Effector CD8-positive, alpha-beta T cell (primary cell): ENCODE results near the gene EPHA1.

Experiments
- DNase-seq: peaks from one replicate; lab custom pipeline; 2025; lab: John Stamatoyannopoulos, UW
- total RNA-seq, 4 experiments: gene quantifications; one replicate each; lab custom pipeline; 2026; lab: John Stamatoyannopoulos, UW

The EPHA1 gene
- 33.0 to 169 (median 64.8) reads per million in 4 experiments for total RNA-seq

- DNase-seq: peak; percentile 58
Measured at GRCh38 chr7:143408686-143409561, at the start of gene EPHA1. EPHA1 (minus strand) TSS chr7:143408856; CDS start chr7:143408805, 51 bp downstream.

GRCh38 chr7:143458263-143458662 is 49.6 kb upstream of the EPHA1 start:
- no peak for DNase-seq

GRCh38 chr7:143456992-143457793 is 48.5 kb upstream of the EPHA1 start:
- DNase-seq: no peak

GRCh38 chr7:143455942-143456341 is 47.3 kb upstream of the EPHA1 start:
- no peak for DNase-seq

GRCh38 chr7:143455491-143455890 is 46.8 kb upstream of the EPHA1 start:
- DNase-seq: no peak

- DNase-seq: no peak
Measured at GRCh38 chr7:143454091-143454680, 45.5 kb upstream of the EPHA1 start.

- no peak for DNase-seq
Measured at GRCh38 chr7:143452495-143452894, 43.8 kb upstream of the EPHA1 start.

GRCh38 chr7:143451746-143452145 is 43.1 kb upstream of the EPHA1 start:
- no peak for DNase-seq

GRCh38 chr7:143451122-143451521 is 42.5 kb upstream of the EPHA1 start:
- no peak for DNase-seq

- DNase-seq: no peak
Measured at GRCh38 chr7:143449793-143450192, 41.1 kb upstream of the EPHA1 start.

GRCh38 chr7:143448429-143448828 is 39.8 kb upstream of the EPHA1 start:
- DNase-seq: no peak

GRCh38 chr7:143447466-143447865 is 38.8 kb upstream of the EPHA1 start:
- DNase-seq: no peak

- DNase-seq: no peak
Measured at GRCh38 chr7:143444785-143445184, 36.1 kb upstream of the EPHA1 start.

GRCh38 chr7:143444063-143444782 is 35.6 kb upstream of the EPHA1 start:
- DNase-seq: no peak

GRCh38 chr7:143443153-143443552 is 34.5 kb upstream of the EPHA1 start, which contains the start of gene TAS2R60:
TAS2R60 (plus strand) TSS chr7:143443453; CDS start chr7:143443453, 0 bp downstream.
- DNase-seq: no peak

GRCh38 chr7:143439866-143440265 is 31.2 kb upstream of the EPHA1 start:
- no peak for DNase-seq

GRCh38 chr7:143437578-143437977 is 28.9 kb upstream of the EPHA1 start:
- DNase-seq: no peak

GRCh38 chr7:143436325-143436946 is 27.8 kb upstream of the EPHA1 start:
- DNase-seq: no peak

GRCh38 chr7:143435266-143435665 is 26.6 kb upstream of the EPHA1 start:
- no peak for DNase-seq

GRCh38 chr7:143434660-143435059 is 26.0 kb upstream of the EPHA1 start:
- DNase-seq: no peak

- DNase-seq: no peak
Measured at GRCh38 chr7:143433759-143434158, 25.1 kb upstream of the EPHA1 start.
